Endothelial cell of umbilical vein (primary cell): ENCODE data around the gene D2HGDH. TPM values are rescaled to one million over a fixed set of nuclear protein-coding genes. Genes with fewer than 3 reads are reported as not detected.

Experiments
- BruUV-seq: library from RNA; stranded (reverse); fragments of 400-500 nt; replicated peaks from 2 replicates; lab custom pipeline; 2021; lab: Mats Ljungman, UMichigan
- CTCF ChIA-PET: fragments of 300-600, 350-600 bp; sonication (Branson Sonifier 250); formaldehyde crosslinking; loops from one replicate; lab custom pipeline; 2021; ENCODE audit warnings: antibody characterized with exemption, inconsistent platforms; lab: Charles Lee
- POLR2A ChIA-PET: fragments of 300-600, 350-600 bp; sonication (Branson Sonifier 250); formaldehyde crosslinking; loops from one replicate; lab custom pipeline; 2021; ENCODE audit warnings: antibody characterized with exemption, inconsistent platforms; lab: Charles Lee
- DNase-seq: peaks from one replicate; pipeline ENCODE4 v3.0.0-alpha.2; 2011; ENCODE audit warnings: low read depth, low spot score
- FAIRE-seq: peaks from 2 replicates; lab custom pipeline; 2011; peaks lifted over from hg19 to GRCh38; lab: Jason Lieb, UNC
- H2AFZ ChIP-seq: 2 replicates; pipeline ENCODE4 v1.6.0; 2012; ENCODE audit warnings: low read depth, low read length, control low read depth, inconsistent platforms
- H3K27ac ChIP-seq: 2 replicates; pipeline ENCODE4 v1.5.1; 2011; ENCODE audit warnings: low read depth, mild to moderate bottlenecking, control low read depth, low read length, moderate library complexity; ENCODE audit not compliant: insufficient read depth
- H3K27me3 ChIP-seq, 2 experiments: 2 replicates each; pipeline versions ENCODE4 v1.6.0 to v1.6.1; 2011; ENCODE audit warnings: low read length in 2 of 2, mixed read lengths in 1 of 2; ENCODE audit not compliant: control insufficient read depth in 2 of 2, insufficient read depth in 2 of 2
- H3K36me3 ChIP-seq, 2 experiments: 2 replicates in 1 of 2; 3 replicates in 1 of 2; pipeline ENCODE4 v1.5.1; 2011; ENCODE audit warnings: low read length in 2 of 2, mild to moderate bottlenecking in 1 of 2, moderate library complexity in 1 of 2; ENCODE audit not compliant: control insufficient read depth in 2 of 2, insufficient read depth in 2 of 2; ENCODE audit errors: extremely low read depth in 1 of 2
- H3K4me1 ChIP-seq: 3 replicates; pipeline ENCODE4 v1.5.1; 2011; ENCODE audit warnings: mild to moderate bottlenecking, low read length; ENCODE audit not compliant: control insufficient read depth, insufficient read depth; ENCODE audit errors: extremely low read depth
- H3K4me2 ChIP-seq: 2 replicates; pipeline ENCODE4 v1.6.1; 2011; ENCODE audit warnings: low read length, control low read depth, mixed read lengths; ENCODE audit not compliant: insufficient read depth
- H3K4me3 ChIP-seq, 3 experiments: fragments of 200-600 bp in 1 of 3; sonication (generic), shearing (Covaris generic) in 1 of 3; replicated peaks in 1 of 3; 2 replicates each; pipeline ENCODE4 v1.5.1; 2011 to 2016; ENCODE audit warnings: control low read depth in 3 of 3, low read length in 3 of 3, mild to moderate bottlenecking in 2 of 3, inconsistent platforms in 1 of 3, low read depth in 1 of 3, moderate library complexity in 1 of 3; ENCODE audit not compliant: insufficient read depth in 1 of 3
- H3K79me2 ChIP-seq: 2 replicates; pipeline ENCODE4 v1.6.0; 2012; ENCODE audit warnings: low read length, inconsistent platforms; ENCODE audit not compliant: control insufficient read depth, insufficient read depth
- H3K9ac ChIP-seq: replicated peaks from 2 replicates; pipeline ENCODE3; 2011; ENCODE audit warnings: low read length, control low read depth; ENCODE audit not compliant: insufficient read depth; ENCODE audit errors: extremely low read depth
- H3K9me1 ChIP-seq: replicated peaks from 3 replicates; pipeline ENCODE4 v1.6.0; 2011; ENCODE audit warnings: mild to moderate bottlenecking, low read length; ENCODE audit not compliant: control insufficient read depth, insufficient read depth; ENCODE audit errors: extremely low read depth
- H3K9me3 ChIP-seq: replicated peaks from 2 replicates; pipeline ENCODE4 v1.5.1; 2012; ENCODE audit warnings: low read length, inconsistent platforms; ENCODE audit not compliant: control insufficient read depth, insufficient read depth
- H4K20me1 ChIP-seq: replicated peaks from 2 replicates; pipeline ENCODE3; 2011; ENCODE audit warnings: mild to moderate bottlenecking, low read length; ENCODE audit not compliant: control insufficient read depth, insufficient read depth; ENCODE audit errors: extremely low read depth
- EZH2 ChIP-seq: IDR thresholded peaks from 2 replicates; pipeline ENCODE4 v1.6.1; 2012; ENCODE audit warnings: borderline replicate concordance, low read depth, mild to moderate bottlenecking, moderate library complexity, low read length, inconsistent platforms; ENCODE audit not compliant: severe bottlenecking
- FOS ChIP-seq: IDR thresholded peaks from 2 replicates; pipeline ENCODE4 v1.6.1; 2011; ENCODE audit warnings: mild to moderate bottlenecking, low read length, moderate library complexity, borderline replicate concordance; ENCODE audit not compliant: insufficient read depth
- GATA2 ChIP-seq: IDR thresholded peaks from 2 replicates; pipeline ENCODE4 v1.7.0; 2011; ENCODE audit warnings: low read depth, mild to moderate bottlenecking, moderate library complexity, mixed read lengths, low read length; ENCODE audit not compliant: insufficient read length, insufficient read depth
- JUN ChIP-seq: IDR thresholded peaks from 2 replicates; pipeline ENCODE4 v1.6.1; 2011; ENCODE audit warnings: borderline replicate concordance, low read depth; ENCODE audit not compliant: insufficient read length, insufficient read depth
- MYC ChIP-seq: IDR thresholded peaks from one replicate; pipeline ENCODE4 v1.6.1; 2011; ENCODE audit warnings: mild to moderate bottlenecking, low read depth, low read length
- POLR2A ChIP-seq: IDR thresholded peaks from 2 replicates; pipeline ENCODE4 v1.6.1; 2012; ENCODE audit warnings: low read depth, mild to moderate bottlenecking, control low read depth, low read length
- POLR2AphosphoS5 ChIP-seq: IDR thresholded peaks from 2 replicates; pipeline ENCODE4 v1.6.1; 2012; ENCODE audit warnings: low read depth, mild to moderate bottlenecking, control low read depth, low read length, moderate library complexity; ENCODE audit not compliant: insufficient read depth
- dilution Hi-C: fragments of 300-500 bp; cut with MboI; formaldehyde crosslinking; loops from one replicate; pipeline ENCODE4 v1.15.0; 2019; ENCODE audit warnings: low sequenced_read_pairs; ENCODE audit not compliant: extremely low pct_ligation_motif_present
- intact Hi-C: fragments of 100-400 bp; cut with micrococcal nuclease; formaldehyde crosslinking; loops from one replicate; pipeline ENCODE4 v1.10.0; 2022
- polyA plus RNA-seq, 4 experiments: library from polyadenylated mRNA; depleted of rRNA in 3 of 4; stranded (reverse) in 3 of 4; unstranded in 1 of 4; fragments of >200 nt; gene quantifications; 2 replicates each; pipeline versions ENCODE4 v1.2.1 to v1.2.3, GENCODE V29; 2011 to 2012; ENCODE audit warnings: missing spikeins in 1 of 4
- total RNA-seq: library from RNA; stranded (reverse); gene quantifications from 2 replicates; pipeline ENCODE4 v1.2.3, GENCODE V29; 2021
- TF ChIP-seq, protein P1 (sequence below), 2 donors: IDR thresholded peaks; 1 replicate in 1 of 2; 2 replicates in 1 of 2; pipeline ENCODE4 v1.5.1; 2011; ENCODE audit warnings: low read length in 2 of 2, mild to moderate bottlenecking in 2 of 2, moderate library complexity in 2 of 2, control low read depth in 1 of 2, inconsistent platforms in 1 of 2, low read depth in 1 of 2; ENCODE audit not compliant: insufficient read depth in 1 of 2; ENCODE audit errors: extremely low read depth in 1 of 2
- TF ChIP-seq, protein P2 (sequence below): IDR thresholded peaks from 2 replicates; pipeline ENCODE4 v1.6.1; 2011; ENCODE audit not compliant: insufficient read depth, insufficient read length

D2HGDH gene
- total and polyA plus RNA-seq, 2 donors (not counting 3 experiments of a cell fraction or from before 2014, with no cell fraction given), result 22.3 TPM

DNA sequence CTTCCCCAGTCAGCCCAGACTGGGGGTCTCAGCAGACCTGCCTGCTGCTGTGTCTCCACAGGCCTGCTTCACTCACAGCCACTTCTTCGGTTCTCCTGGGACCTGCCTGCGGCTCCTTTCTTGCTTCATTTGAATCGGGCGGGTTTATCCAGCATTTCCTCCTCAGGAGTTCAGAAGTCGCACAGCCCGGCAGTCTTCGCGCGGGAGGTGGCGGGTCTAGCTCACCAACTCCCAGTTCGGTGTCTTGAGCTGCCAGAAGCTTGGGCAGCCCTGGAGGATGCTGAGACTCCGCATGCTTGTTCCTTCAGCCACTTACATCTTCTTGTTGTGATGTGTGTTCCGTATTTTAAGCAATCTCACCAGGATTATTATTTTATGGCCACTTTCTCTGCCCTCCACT lies 10.8 kb downstream of the D2HGDH start:
- Histone ChIP-seq H3K27me3 (no peaks in the 10 kb centered on the region), H3K79me2 (no peaks in the 10 kb centered on the region), H3K4me2 (no peak overlapping the region), H3K36me3 (peaks cover 2 to 21% of the 10 kb centered on the region in 2 experiments), H3K4me1 (peaks cover 2% of the 10 kb centered on the region), H3K4me3 (no peak overlapping the region), H4K20me1 (no peaks in the 10 kb centered on the region), H3K9ac (no peak overlapping the region), H2AFZ (no peak overlapping the region), H3K9me3 (no peaks in the 10 kb centered on the region), H3K9me1 (no peaks in the 10 kb centered on the region), H3K27ac (no peak overlapping the region)
- no peak for FAIRE-seq
- DNase-seq, result no peak
- dilution Hi-C loops, result no loop called here
- BruUV-seq, result no TSS peak
- intact Hi-C loops, result no loop called here
- POLR2A ChIA-PET, result no interaction called here
- TF ChIP-seq POLR2AphosphoS5 (no peak), MYC (no peak), EZH2 (no peak), FOS (no peak), GATA2 (no peak), JUN (no peak), POLR2A (no peak)
- TF ChIP-seq, protein P1, sequence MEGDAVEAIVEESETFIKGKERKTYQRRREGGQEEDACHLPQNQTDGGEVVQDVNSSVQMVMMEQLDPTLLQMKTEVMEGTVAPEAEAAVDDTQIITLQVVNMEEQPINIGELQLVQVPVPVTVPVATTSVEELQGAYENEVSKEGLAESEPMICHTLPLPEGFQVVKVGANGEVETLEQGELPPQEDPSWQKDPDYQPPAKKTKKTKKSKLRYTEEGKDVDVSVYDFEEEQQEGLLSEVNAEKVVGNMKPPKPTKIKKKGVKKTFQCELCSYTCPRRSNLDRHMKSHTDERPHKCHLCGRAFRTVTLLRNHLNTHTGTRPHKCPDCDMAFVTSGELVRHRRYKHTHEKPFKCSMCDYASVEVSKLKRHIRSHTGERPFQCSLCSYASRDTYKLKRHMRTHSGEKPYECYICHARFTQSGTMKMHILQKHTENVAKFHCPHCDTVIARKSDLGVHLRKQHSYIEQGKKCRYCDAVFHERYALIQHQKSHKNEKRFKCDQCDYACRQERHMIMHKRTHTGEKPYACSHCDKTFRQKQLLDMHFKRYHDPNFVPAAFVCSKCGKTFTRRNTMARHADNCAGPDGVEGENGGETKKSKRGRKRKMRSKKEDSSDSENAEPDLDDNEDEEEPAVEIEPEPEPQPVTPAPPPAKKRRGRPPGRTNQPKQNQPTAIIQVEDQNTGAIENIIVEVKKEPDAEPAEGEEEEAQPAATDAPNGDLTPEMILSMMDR (IDR thresholded peaks at IDR 0.05; ENCODE audit: extremely low read depth in 1 of 2, insufficient read depth in 1 of 2, low read depth in 1 of 2, low read length in 2 of 2), result no peak
- TF ChIP-seq, protein P2, sequence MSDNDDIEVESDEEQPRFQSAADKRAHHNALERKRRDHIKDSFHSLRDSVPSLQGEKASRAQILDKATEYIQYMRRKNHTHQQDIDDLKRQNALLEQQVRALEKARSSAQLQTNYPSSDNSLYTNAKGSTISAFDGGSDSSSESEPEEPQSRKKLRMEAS, result no peak
- CTCF ChIA-PET, result interaction anchor here (1.5 kb wide), 1 partner anchor 13 kb away, joined by 3 read pairs; no protein-coding TSS in a partner anchor
